HG03135 (cell line): ENCODE data around the gene FBN3.
"Not testable (repeated sequence)": the region's sequence is repeated elsewhere in the genome, so short reads cannot be mapped to it uniquely, and the experiment has no call there.

Source experiments
- ATAC-seq: cut with Tn5 transposase; IDR thresholded peaks from one replicate; pipeline ENCODE4 v1.9.1; 2021; ENCODE audit warnings: mild to moderate bottlenecking, moderate library complexity; ENCODE audit not compliant: unreplicated experiment

Gene FBN3

GRCh38 chr19:8025316-8025715 is 124.1 kb downstream of the FBN3 start:
- no peak for ATAC-seq

- not testable (repeated sequence) for ATAC-seq
Measured at GRCh38 chr19:8024256-8024655, 125.1 kb downstream of the FBN3 start.

GRCh38 chr19:8023371-8023770 is 126.0 kb downstream of the FBN3 start:
- ATAC-seq: no peak

- ATAC-seq: no peak
Measured at GRCh38 chr19:8022275-8022674, 127.1 kb downstream of the FBN3 start.

GRCh38 chr19:8021374-8021773 is 128.0 kb downstream of the FBN3 start:
- ATAC-seq: no peak

- ATAC-seq: no peak
Measured at GRCh38 chr19:8020681-8021080, 128.7 kb downstream of the FBN3 start.

GRCh38 chr19:8017808-8018207 is 131.6 kb downstream of the FBN3 start:
- no peak for ATAC-seq
